Nephron progenitor cell (in vitro differentiated cells): ENCODE results near the gene FGF18.

ENCODE experiments used
- DNase-seq: peaks from one replicate; pipeline ENCODE4 v3.0.0; 2021
- H3K27ac Mint-ChIP-seq: 2 replicates; pipeline ENCODE4 v1.8.0; 2021; ENCODE audit warnings: mild to moderate bottlenecking, moderate library complexity, mixed read lengths
- H3K27me3 Mint-ChIP-seq: 2 replicates; pipeline ENCODE4 v1.8.0; 2021; ENCODE audit warnings: mild to moderate bottlenecking, low read depth, mixed read lengths; ENCODE audit not compliant: poor library complexity
- H3K36me3 Mint-ChIP-seq: 2 replicates; pipeline ENCODE4 v1.8.0; 2021; ENCODE audit warnings: low read depth, mixed read lengths
- H3K4me1 Mint-ChIP-seq: 2 replicates; pipeline ENCODE4 v1.8.0; 2021; ENCODE audit warnings: mixed read lengths
- H3K4me3 Mint-ChIP-seq: 2 replicates; pipeline ENCODE4 v1.8.0; 2021; ENCODE audit warnings: mild to moderate bottlenecking, moderate library complexity, mixed read lengths
- H3K9me3 Mint-ChIP-seq: 2 replicates; pipeline ENCODE4 v1.8.0; 2021; ENCODE audit warnings: mild to moderate bottlenecking, moderate library complexity, mixed read lengths
- CTCF ChIP-seq: fragments of 200-600 bp; sonication (generic); IDR thresholded peaks from 2 replicates; pipeline ENCODE4 v1.5.0; 2021; ENCODE audit warnings: antibody characterized with exemption

FGF18 gene

GRCh38 chr5:171499611-171500010, 80.2 kb downstream of the FGF18 start:
- no peak for TF ChIP-seq CTCF
- H3K36me3 Mint-ChIP-seq: no peaks in the 10 kb centered on the region
- no peak overlapping the region for H3K27ac Mint-ChIP-seq
- no peak overlapping the region for H3K4me3 Mint-ChIP-seq
- no peaks in the 10 kb centered on the region for H3K9me3 Mint-ChIP-seq
- no peak for DNase-seq
- peaks cover 42% of the 10 kb centered on the region for H3K4me1 Mint-ChIP-seq
- H3K27me3 Mint-ChIP-seq: peaks cover 30% of the 10 kb centered on the region

- Mint-ChIP-seq H3K4me3 (no peak overlapping the region), H3K36me3 (no peaks in the 10 kb centered on the region), H3K27me3 (peaks cover 28% of the 10 kb centered on the region), H3K27ac (no peak overlapping the region), H3K9me3 (no peaks in the 10 kb centered on the region), H3K4me1 (peaks cover 43% of the 10 kb centered on the region)
- no peak for TF ChIP-seq CTCF
- DNase-seq: no peak
Measured at GRCh38 chr5:171505473-171506043, 86.1 kb downstream of the FGF18 start.

GRCh38 chr5:171506951-171507350, 87.5 kb downstream of the FGF18 start:
- Mint-ChIP-seq H3K36me3 (no peaks in the 10 kb centered on the region), H3K9me3 (no peaks in the 10 kb centered on the region)

More at GRCh38 chr5:171506951-171507350, 87.5 kb downstream of the FGF18 start:
- Mint-ChIP-seq H3K27me3 (peaks cover 31% of the 10 kb centered on the region), H3K27ac (no peak overlapping the region), H3K4me3 (no peak overlapping the region), H3K4me1 (peaks cover 43% of the 10 kb centered on the region)
- no peak for DNase-seq
- TF ChIP-seq CTCF: no peak
